Stimulated activated CD8-positive, alpha-beta memory T cell treated with anti-CD3 and anti-CD28 coated beads, Interleukin-12 subunit alpha, Interleukin-12 subunit beta, amount 100 ng/mL, for 4 hours (primary cell): ENCODE data around the gene EXO1.

Experiments
- DNase-seq: peaks from one replicate; pipeline ENCODE4 v3.0.0-alpha.2; 2020; ENCODE audit warnings: low read depth

The EXO1 gene

GRCh38 chr1:241891296-241891695 is 43.3 kb downstream of the EXO1 start:
- no peak for DNase-seq

- DNase-seq, result no peak
Observed at GRCh38 chr1:241894016-241894415, 46.0 kb downstream of the EXO1 start.

- no peak for DNase-seq
Observed at GRCh38 chr1:241895013-241895412, 47.0 kb downstream of the EXO1 start.

- no peak for DNase-seq
Observed at GRCh38 chr1:241896670-241896962, 48.6 kb downstream of the EXO1 start.

- DNase-seq, result no peak
Observed at GRCh38 chr1:241899210-241899609, 51.2 kb downstream of the EXO1 start.

- no peak for DNase-seq
Observed at GRCh38 chr1:241900381-241900780, 52.4 kb downstream of the EXO1 start.

- no peak for DNase-seq
Observed at GRCh38 chr1:241902391-241903065, 54.5 kb downstream of the EXO1 start.

DNA sequence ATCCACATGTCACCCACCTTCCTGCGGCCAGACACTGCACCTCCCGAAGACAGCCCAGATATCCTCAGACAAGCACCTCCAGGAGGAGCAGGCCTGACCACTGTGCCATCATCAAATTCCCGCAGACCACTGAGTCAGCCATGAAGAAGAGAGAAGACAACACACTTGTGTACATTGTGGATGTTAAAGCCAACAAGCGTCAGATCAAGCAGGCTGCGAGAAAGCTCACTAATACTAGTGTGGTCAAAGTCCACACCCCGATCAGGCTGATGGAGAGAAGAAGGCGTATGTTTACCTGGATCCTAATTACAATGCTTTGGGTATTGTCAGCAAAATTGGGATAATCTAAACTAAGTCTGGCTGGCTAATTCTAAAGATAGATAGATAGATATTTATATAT is 68.2 kb downstream of the EXO1 start:
- DNase-seq, result no peak

GRCh38 chr1:241917487-241917886 is 69.5 kb downstream of the EXO1 start:
- no peak for DNase-seq

GRCh38 chr1:241918879-241919278 is 70.9 kb downstream of the EXO1 start:
- DNase-seq, result no peak

GRCh38 chr1:241924080-241924808 is 76.2 kb downstream of the EXO1 start:
- DNase-seq, result no peak

- DNase-seq, result no peak
Observed at GRCh38 chr1:241926141-241926540, 78.1 kb downstream of the EXO1 start.

GRCh38 chr1:241927321-241927720 is 79.3 kb downstream of the EXO1 start:
- DNase-seq, result no peak

DNA sequence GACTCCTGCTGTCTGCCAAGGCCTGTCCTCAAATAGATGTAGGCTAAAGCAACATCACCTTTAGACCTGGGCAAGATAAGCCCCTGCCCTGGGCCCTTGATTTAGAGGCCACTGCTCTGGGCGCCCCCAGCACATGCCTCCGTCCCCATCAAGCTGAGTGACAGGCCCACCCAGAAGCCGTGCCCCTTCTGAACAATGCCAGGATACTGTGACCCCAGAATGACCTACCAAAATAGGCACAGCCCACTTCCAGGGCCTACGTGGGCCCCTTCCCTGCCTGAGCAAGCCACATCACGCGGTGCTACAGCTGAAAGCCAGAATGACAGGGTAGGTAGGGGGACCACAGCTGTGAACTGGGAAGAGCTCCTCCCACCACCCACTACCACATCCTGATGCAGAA is 84.8 kb downstream of the EXO1 start:
- DNase-seq, result no peak

- no peak for DNase-seq
Observed at GRCh38 chr1:241934201-241934848, 86.3 kb downstream of the EXO1 start.

- DNase-seq, result no peak
Observed at GRCh38 chr1:241934866-241935265, 86.9 kb downstream of the EXO1 start.
